HG03135 (cell line): ENCODE measurements around the gene SHC4.
"Not testable (repeated sequence)": the region's sequence is repeated elsewhere in the genome, so short reads cannot be mapped to it uniquely, and the experiment has no call there.

ENCODE experiments used
- ATAC-seq: cut with Tn5 transposase; IDR thresholded peaks from one replicate; pipeline ENCODE4 v1.9.1; 2021; ENCODE audit warnings: mild to moderate bottlenecking, moderate library complexity; ENCODE audit not compliant: unreplicated experiment

Gene SHC4

GRCh38 chr15:48855501-48856440 is 107.9 kb downstream of the SHC4 start:
- ATAC-seq: no peak

- ATAC-seq: not testable (repeated sequence)
These were observed 109.3 kb downstream of the SHC4 start for GRCh38 chr15:48854434-48854833.

GRCh38 chr15:48851956-48852355 is 111.8 kb downstream of the SHC4 start:
- ATAC-seq: no peak

- no peak for ATAC-seq
These were observed 113.1 kb downstream of the SHC4 start for GRCh38 chr15:48850648-48851047.

- ATAC-seq: no peak
These were observed 118.6 kb downstream of the SHC4 start for GRCh38 chr15:48845123-48845522.

GRCh38 chr15:48842501-48842900 is 121.2 kb downstream of the SHC4 start:
- ATAC-seq: no peak

GRCh38 chr15:48834756-48835155 is 129.0 kb downstream of the SHC4 start:
- ATAC-seq: no peak

- no peak for ATAC-seq
These were observed 130.0 kb downstream of the SHC4 start for GRCh38 chr15:48833526-48834239.

GRCh38 chr15:48832648-48833047 is 131.1 kb downstream of the SHC4 start:
- no peak for ATAC-seq

GRCh38 chr15:48828906-48829305 is 134.8 kb downstream of the SHC4 start:
- ATAC-seq: no peak

GRCh38 chr15:48828471-48828870 is 135.2 kb downstream of the SHC4 start:
- no peak for ATAC-seq

- ATAC-seq: no peak
These were observed 138.6 kb downstream of the SHC4 start for GRCh38 chr15:48825075-48825474.

GRCh38 chr15:48823706-48824105 is 140.0 kb downstream of the SHC4 start:
- ATAC-seq: no peak

GRCh38 chr15:48823237-48823636 is 140.5 kb downstream of the SHC4 start:
- ATAC-seq: no peak

- ATAC-seq: no peak
These were observed 149.4 kb downstream of the SHC4 start for GRCh38 chr15:48814286-48814685.

GRCh38 chr15:48811325-48811958 is 152.3 kb downstream of the SHC4 start:
- ATAC-seq: no peak

GRCh38 chr15:48810414-48811324 is 153.1 kb downstream of the SHC4 start, which contains the start of gene CEP152:
TSS of gene CEP152 (minus strand) at chr15:48811069. CDS start at chr15:48805649, 5,420 bp downstream.
- peak; percentile 97 for ATAC-seq

- ATAC-seq: no peak
These were observed 157.6 kb downstream of the SHC4 start for GRCh38 chr15:48806151-48806550.

- ATAC-seq: no peak
These were observed 158.1 kb downstream of the SHC4 start for GRCh38 chr15:48805591-48805990.

- ATAC-seq: no peak
These were observed 159.8 kb downstream of the SHC4 start for GRCh38 chr15:48803877-48804276.
